Stimulated activated CD4-positive, alpha-beta T cell treated with anti-CD3 and anti-CD28 coated beads, TNF-alpha, amount 100 ng/mL, for 1 hour (primary cell): ENCODE results near the gene WDR59.
"Not testable (repeated sequence)": the region's sequence is repeated elsewhere in the genome, so short reads cannot be mapped to it uniquely, and the experiment has no call there.

Source experiments
- DNase-seq, 3 donors: peaks; one replicate each; pipeline ENCODE4 v3.0.0-alpha.2; 2020; ENCODE audit warnings: low read depth in 3 of 3, low spot score in 1 of 3

Gene WDR59

DNA sequence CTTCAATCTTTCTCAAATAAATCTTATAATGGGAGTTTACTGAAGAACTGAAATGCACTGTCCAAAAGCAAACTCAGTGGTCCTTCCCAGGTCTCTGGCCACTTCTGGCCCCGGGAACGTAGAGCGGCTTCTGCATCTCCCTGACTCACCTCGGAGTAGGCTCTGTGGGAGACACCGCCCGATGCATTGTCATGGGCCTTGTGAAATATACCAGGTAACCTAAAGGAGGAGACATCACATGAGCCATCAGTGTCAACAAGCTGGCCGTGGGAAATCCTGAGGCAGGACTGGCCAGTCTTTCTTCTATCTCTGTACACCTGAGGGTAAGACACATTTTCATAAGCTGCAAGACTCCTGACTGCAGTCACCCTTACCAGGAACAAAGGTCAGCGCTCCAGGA, 76.2 kb downstream of the WDR59 start:
- DNase-seq: not testable (repeated sequence)

DNA sequence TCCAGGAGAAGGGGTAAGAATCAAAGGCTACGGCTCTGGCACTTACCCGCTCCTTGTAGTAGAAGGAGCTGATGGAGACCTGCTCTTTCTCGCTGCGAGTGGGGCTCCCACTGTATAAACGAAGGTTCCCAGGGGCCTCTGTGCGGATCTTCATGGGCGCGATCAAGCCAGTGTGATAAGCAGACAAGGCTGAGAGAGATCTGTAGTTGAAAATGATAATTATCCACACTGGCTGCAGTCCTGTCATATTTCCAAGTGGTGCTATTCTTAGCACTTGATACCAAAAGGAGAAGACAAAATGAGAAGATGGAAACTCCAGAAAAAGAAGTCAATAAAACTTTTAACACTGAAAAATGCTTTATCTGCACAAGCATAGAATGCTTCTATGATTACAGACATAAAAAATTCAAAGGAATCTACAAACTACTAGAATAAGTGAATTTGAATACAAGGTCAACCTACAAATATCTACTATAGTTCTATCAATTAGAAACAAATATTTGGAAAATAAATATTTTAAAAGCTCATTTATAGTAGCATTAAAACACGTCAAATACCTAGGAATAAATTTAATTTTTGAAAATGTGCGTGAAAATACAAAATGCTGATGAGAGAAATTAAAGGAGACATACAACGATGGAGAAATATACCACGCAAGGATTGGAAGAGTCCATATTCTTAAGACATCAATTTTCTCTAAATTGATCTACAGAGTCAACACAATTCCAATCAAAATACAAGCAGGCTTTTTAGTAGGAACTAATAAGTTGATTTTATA, 80.8 kb downstream of the WDR59 start:
- no peak for DNase-seq

DNA sequence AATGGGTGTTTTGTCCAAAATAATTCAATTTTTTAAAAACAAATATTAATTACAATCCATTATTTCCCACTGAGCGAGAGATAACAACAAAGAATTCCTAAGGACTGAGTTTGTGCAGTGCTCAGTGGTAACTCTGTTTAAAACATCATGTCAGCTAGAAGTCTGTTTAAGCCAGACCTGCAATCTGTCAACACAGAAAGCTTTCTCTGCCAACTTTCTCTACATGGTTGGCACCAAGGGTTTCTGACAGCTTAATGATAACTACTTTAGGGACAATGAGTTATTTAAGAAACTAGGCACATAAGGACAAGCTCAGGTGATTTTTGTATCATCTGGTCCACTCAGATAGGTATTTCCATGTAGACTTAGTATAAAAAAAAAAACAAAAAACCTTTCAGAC, 81.8 kb downstream of the WDR59 start:
- no peak for DNase-seq

DNA sequence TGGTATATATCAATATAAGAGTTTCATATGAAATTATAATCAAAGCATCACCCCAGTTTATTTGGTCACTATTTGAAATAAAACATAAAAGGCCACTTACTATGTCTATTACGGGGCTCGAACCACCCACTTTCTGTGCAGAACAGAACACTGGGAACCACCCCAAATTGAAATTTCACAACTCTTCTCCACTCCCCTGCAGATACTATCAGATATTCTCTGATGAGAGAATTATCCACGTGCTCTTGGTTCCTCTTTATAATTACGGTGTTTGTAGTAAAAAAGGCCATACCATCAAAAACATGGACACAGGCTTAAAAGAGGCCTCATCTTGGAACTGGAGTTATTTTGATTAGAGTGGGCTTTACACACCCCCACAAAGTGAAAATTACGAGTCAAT, 82.8 kb downstream of the WDR59 start:
- DNase-seq: no peak

DNA sequence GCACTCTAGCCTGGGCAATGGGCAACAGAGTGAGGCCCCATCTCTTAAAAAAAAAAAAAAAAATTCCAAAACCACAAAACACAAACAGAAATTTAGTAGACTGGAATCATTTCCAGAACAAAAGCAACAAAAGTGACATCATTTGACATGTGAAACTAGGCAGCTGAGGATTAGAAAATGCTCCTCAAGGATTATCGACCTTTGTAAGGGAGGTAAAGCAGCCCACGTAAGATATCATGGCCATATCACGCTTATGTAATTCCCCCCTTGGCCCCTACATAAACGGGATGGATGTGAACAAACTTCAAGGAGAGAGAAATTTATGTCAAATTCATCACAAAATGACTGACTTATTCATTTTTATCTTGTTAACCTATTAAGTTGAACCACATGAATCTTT, 83.3 kb downstream of the WDR59 start:
- DNase-seq: no peak

DNA sequence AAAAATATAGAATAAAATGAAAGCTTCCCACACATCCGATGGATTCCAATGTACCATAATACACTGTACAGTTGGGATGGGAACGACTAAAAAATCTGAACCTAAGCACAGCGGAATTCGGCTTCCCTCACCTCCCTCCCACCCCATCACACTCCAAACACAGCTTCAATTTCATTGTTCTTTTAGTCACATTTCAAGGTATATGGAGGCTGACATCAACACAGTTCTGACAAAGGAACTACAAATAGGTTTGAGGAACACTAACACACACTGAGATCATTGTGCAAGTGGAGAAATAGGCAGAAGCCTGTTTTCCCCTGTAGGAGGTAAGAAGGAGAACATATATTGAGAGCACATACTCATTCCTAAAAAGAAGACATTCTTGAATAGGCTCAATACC, 85.1 kb downstream of the WDR59 start:
- no peak for DNase-seq

DNA sequence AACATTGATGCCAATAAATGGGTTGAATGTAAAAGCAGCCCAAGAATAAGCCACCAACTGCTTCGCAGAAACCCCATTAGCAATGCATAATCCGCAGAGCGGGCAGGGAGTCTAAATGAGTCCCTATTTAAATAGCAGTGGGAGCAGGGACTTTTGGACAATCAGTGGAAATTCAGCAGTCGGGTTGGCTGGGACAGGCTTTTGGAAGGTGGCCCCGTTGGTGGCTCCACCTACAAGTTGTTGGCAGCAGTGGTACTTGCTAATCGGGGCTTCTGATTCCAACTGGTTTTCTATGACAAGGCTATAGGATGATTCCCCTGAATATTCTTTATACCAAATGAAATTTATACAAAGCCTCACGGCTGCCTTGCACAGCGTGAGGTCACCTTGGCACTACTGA, 86.3 kb downstream of the WDR59 start:
- no peak for DNase-seq

DNA sequence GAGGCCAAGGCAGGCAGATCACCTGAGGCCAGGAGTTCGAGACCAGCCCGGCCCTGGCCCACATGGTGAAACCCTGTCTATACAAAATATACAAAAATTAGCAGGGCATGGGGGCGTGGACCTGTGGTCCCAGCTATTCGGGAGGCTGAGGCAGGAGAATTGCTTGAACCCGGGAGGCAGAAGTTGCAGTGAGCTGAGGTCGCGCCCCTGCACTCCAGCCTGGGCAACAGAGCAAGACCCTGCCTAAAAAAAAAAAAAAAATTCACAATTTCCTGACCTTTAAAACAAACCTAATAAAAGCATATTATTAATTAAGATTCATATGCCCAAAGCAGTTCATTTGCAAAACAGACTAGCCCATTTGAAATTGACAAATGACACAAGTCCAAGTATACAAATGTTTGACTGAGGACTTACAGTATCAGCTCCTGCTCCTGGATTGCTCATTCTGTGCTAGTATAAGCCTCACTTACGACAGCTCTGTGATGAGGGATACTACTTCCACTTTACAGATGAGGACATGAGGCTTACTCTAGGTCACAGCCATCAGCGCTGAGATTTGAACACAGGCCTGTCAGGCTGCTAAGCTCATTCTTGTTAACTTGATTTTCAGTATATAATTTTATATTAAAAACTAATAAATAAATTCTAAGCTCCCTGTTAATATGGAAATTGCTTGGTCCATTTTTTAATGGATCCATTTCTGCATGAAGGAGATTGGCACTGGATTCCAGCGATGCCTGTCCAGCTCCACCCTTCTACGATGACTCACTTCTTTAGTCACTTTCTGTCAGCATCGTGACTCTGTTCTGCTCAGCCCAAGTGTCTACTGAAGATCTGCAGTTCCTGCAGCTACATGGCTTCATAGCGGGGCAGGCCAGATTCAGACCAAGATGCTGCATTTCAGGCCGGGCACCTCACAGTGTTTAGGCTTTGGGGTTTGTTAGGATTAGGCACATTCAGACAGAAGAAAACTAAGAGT, 88.2 kb downstream of the WDR59 start:
- no peak for DNase-seq

DNA sequence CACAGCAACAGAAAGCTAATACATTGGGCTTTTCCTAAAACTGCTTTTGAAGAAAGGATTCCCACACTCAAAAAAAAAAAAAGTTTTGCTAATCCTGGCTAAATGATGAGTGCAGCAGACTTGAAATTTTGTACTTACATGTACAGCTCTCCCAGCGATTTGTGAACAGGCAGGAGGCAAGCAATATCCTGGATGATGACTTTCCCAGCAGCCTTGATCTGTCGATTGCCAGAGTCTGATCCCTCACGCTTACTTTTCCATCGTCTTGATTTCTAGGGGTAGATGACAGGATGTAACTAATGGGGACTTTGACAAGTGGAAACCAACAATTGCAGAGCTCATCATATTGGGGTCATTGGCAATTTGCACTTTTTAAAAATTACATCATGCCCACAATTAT, 91.4 kb downstream of the WDR59 start:
- no peak for DNase-seq

DNA sequence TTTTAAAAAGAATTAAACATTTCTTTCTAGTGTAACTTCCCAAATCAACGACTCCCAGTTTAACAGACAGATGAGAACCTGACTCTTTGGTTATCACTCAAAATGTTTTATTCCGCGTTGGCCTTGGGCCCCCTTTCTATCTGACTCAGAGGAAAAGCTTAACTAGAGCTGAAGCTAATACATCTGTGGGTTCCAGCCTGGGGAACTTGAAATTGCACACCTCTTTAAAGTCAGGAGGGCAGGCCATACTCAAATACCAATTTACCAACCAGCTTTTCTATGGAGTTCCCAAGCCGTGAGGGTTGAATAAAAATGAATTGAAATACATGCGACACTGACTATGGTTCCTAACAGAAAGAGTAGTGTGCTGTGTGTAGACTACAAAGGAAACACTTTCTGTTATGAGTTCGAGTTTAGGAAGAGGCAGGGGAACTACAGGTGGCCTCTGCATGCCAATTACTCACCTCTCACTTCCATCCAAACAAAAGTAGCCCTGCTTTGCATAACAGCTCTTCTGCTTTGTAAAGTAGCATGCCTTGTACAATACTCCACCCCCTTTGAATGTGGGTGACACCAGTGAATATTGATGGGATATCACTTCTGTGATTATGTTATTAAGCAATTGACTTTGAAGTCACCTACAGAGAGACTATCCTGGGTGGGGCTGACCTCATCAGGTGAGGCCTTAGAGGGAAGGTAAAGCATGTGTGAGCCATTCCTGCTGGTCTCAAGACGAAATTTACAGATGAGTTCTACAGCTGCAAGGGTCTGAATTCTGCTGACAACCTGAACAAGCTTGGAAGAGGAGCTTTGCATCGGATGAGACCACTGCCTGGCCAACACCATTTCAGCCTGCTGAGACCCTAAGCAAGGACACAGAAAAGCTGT, 92.1 kb downstream of the WDR59 start:
- DNase-seq: no peak

DNA sequence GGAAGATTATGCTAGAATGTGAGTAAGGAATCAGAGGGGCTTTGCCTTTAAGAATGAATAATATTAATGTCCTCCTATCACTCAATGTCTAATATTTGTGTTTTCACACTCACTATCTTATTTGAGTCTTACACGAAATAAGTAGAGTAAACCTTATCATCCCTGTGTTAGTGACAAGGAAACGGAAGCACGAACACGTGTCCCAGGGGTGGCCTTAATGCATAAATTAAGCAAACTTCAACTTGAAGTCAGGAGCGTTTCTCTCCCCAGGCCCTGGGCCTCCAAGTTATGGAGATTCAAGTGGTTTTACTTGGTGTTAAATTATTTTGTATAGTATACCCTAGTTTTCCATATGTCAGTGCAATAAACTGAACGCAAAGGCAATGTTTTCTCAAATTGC, 96.0 kb downstream of the WDR59 start:
- DNase-seq: no peak

DNA sequence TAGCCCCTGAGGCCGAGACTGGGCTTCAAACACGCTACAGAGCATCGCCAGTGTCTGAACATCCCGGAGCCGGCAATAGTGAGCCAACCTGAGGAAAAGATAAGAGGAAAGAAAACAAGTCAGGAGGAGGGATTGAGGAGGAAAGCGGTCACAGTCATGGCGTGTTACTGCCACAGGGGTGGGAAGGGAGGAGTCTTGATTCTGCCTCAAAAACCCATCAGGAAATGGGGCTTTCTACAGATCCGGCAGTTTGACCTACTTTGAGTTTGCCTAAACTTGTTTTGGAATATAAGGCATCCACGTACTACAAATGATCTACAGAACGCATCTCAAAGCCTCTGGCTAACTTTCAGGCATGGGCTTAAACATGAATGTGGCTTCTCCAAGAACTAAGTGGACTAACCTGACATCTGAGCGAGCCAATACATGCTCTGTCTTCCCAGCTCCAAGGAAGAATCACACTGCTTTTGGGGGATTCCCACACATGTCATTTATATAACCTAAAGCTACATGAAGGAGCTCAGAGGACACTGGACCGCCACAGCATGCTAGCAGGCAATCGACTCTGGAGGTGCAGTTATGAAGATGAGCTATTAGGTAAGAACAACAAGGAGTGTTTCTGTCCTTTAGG, 96.6 kb downstream of the WDR59 start:
- DNase-seq: no peak

DNA sequence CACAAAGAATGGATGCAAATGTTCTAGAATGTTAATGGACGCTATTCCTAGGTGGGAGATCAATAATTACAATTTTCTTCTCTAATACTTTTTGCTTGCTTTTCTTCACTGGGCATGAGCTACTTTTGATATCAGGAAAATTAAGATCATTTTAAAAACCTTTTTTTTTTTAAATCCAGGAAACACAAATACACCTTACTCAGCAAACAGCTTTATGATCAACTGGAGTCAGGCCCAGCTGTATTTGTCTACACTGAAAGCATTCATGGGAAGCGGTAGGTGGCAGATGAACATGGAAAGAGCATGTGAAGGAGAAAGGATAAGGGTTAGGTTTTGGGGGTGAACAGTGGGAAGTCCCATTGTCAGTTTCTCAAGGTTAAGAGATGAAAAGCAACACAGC, 97.8 kb downstream of the WDR59 start:
- DNase-seq: no peak

DNA sequence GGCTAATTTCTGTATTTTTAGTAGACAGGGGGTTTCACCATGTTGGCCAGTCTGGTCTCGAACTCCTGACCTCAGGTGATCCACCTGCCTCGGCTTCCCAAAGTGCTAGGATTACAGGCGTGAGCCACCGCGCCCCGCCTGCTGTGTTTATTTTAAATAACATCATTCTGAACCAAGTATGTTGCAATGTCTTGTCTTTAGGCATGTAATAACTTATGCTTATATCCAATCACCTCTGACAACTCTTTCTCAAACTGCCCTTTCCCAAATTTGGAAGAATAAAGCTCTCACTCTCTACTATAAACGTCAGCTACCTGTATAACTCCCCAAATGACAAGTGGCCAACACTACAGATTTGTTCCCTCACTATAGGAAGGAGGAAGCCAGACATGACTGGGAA, 107.2 kb downstream of the WDR59 start:
- no peak for DNase-seq

DNA sequence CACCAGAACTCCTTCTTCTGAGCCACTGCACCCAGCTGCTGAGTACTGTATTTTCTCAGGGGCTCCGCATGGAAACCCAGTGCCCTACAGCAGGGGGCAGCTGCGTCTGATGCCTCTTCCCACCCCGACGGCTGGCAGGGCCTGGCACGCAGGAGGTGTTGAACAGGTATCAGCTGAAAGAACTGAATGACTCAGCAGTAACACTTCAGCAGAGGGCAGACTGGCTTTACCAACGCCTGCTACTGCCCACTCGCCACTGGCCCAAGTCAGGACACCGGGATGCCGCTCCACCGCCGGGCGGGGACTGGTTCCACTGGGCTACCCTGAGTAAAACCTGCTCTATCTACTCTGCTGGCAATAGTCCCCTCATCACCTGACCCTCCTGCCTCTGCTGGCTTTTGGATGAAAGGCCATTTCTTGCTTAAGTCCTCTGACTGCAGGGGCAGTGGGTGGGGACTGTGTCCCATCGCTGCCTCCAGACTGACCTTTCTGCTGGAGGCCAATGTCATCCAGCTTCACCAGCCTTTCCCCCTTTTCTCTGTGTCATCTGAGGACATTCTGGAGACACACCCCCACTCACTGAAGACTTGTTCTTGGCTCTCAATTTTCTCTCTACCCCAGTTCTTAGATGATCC, 109.9 kb downstream of the WDR59 start:
- DNase-seq: no peak

DNA sequence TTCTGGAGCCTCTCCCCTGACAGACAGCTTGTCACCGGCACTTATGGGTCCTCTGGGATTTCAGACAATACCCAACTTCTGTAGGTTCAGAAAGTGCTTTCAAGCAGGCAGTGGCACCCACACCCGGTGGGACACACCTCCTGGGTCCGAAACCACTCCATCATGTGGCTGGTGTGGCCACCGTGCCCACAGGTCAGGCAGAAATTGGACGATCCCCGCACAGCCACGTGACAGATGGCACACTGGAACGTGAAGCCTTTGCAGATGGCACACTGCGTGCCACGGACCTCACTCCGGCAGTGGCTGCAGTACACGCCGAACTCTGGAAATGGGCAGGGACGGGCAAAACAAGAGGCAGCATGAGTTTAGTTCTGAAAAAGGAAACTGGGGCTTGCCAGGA, 110.8 kb downstream of the WDR59 start:
- DNase-seq: no peak

DNA sequence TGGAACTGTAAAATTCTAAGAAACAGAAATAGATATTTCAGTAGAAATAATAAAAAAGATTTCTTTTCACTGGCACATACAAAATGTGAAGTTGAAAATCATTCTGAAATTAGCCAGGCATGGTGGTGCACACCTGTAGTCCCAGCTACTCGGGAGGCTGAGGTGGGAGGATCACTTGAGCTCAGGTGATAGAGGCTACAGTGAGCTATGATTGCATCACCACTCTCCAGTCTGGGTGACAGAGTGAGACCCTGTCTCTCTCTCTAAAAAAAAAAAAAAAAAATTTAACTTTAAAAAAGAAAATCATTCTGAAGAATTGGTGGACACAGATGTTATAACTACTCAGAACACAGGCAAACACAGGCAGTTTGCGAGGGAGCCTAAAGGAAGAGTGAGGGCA, 112.6 kb downstream of the WDR59 start:
- DNase-seq: no peak

DNA sequence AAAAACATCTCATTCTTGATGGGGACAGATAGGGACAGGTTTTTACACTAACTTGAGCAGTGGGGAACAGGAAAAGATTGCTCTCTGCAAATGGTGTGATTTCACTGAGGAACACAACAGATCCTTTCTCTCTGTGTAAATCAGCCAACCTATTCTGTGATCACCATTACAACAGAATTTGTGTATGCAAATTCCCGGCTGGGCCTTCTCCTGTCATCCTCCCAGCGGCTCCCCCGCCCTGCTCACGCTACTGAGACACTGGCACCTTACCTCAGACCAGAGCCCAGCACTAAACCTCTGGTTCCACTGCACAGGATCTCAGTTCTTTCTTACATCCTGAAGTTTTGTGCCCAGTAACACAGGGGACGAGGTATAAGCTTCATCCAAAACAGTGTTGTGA, 113.3 kb downstream of the WDR59 start:
- DNase-seq: no peak

DNA sequence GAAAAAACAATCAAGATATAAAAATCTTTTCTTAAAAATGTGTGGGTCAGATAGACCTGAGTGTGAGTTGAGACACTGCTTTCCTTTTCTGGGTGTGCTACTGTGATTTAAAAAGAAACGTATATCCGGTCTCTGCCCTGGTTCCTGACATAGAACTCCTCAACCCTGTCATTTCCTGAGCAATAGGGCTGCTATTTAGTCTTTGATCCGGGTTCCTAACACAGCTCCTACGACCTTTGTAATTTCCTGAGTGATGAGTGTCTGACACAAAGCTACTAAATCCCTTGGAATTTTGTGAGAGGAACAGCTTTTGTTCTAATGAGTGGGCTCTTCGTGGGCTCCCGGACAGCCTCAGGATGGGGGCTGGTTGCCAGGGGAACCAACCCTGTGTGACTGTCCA, 116.4 kb downstream of the WDR59 start:
- no peak for DNase-seq

DNA sequence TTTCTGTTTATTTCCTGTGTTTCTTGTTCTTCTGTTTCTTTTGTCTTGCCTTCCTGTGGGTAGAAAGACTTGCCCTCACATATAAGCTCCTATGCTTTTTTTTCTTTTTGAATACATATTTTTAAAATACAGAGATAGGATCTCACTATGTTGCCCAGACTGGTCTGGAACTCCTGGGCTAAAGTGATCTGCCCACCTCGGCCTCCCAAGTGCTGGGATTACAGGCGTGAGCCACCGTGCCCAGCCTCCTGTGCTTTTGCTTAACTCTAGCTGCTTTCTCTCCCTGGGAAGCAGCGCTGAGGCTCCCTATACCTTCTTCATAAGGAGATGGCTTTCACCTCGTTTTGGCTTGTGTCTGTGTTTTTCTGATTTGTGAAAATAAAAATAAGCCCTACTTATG, 116.9 kb downstream of the WDR59 start:
- DNase-seq: no peak
